B cell (primary cell): Measurements from ENCODE around the gene ZBTB12. TPM values are rescaled to one million over a fixed set of nuclear protein-coding genes. Genes with fewer than 3 reads are reported as not detected.
"Not testable (repeated sequence)": the region's sequence is repeated elsewhere in the genome, so short reads cannot be mapped to it uniquely, and the experiment has no call there.

Source experiments
- ATAC-seq: fragments of 200-7000 bp; cut with Tn5 transposase; one replicate; pipeline ENCODE4 v1.10.0; 2021; ENCODE audit warnings: low read depth, mild to moderate bottlenecking, moderate number of reproducible peaks, moderate library complexity
- CTCF ChIA-PET: fragments of 350-600 bp; sonication (Branson Sonifier 250); formaldehyde crosslinking; loops from one replicate; lab custom pipeline; 2021; ENCODE audit warnings: antibody characterized with exemption, inconsistent platforms; lab: Charles Lee
- POLR2A ChIA-PET: fragments of 350-600 bp; sonication (Branson Sonifier 250); formaldehyde crosslinking; loops from one replicate; lab custom pipeline; 2021; ENCODE audit warnings: antibody characterized with exemption; lab: Charles Lee
- DNase-seq: peaks from one replicate; pipeline ENCODE4 v3.0.0; 2013
- H2AFZ ChIP-seq: 2 replicates; pipeline ENCODE4 v1.6.1; 2012; ENCODE audit warnings: mild to moderate bottlenecking, low read depth, low read length; ENCODE audit not compliant: insufficient read depth, poor library complexity, severe bottlenecking
- H3K27ac ChIP-seq, 2 donors: 1 replicate in 1 of 2; 2 replicates in 1 of 2; pipeline ENCODE4 v1.5.1; 2012 to 2013; ENCODE audit warnings: low read length in 2 of 2, mild to moderate bottlenecking in 2 of 2, moderate library complexity in 1 of 2
- H3K27me3 ChIP-seq, 4 experiments: fragments of 200-600 bp in 1 of 4; sonication (generic) in 1 of 4; replicated peaks in 1 of 4; 1 replicate in 2 of 4; 2 replicates in 2 of 4; pipeline versions ENCODE4 v1.6.1 to v1.7.0; 2013 to 2016; ENCODE audit warnings: low read length in 3 of 4, mild to moderate bottlenecking in 2 of 4, mixed read lengths in 1 of 4, moderate library complexity in 1 of 4; ENCODE audit not compliant: insufficient read depth in 4 of 4, control insufficient read depth in 3 of 4; ENCODE audit errors: control extremely low read depth in 1 of 4
- H3K36me3 ChIP-seq, 2 experiments: replicated peaks in 1 of 2; 1 replicate in 1 of 2; 2 replicates in 1 of 2; pipeline versions ENCODE4 v1.6.1 to v1.7.1; 2013; ENCODE audit warnings: low read length in 1 of 2; ENCODE audit not compliant: insufficient read depth in 2 of 2, control insufficient read depth in 1 of 2; ENCODE audit errors: control extremely low read depth in 1 of 2, extremely low read depth in 1 of 2
- H3K4me1 ChIP-seq, 2 donors: fragments of 200-600 bp in 1 of 2; sonication (generic) in 1 of 2; 1 replicate in 1 of 2; 2 replicates in 1 of 2; pipeline versions ENCODE4 v1.5.1 to v1.6.1; 2013 to 2017; ENCODE audit warnings: low read length in 2 of 2; ENCODE audit not compliant: control insufficient read depth in 2 of 2, insufficient read depth in 2 of 2
- H3K4me2 ChIP-seq: replicated peaks from 2 replicates; pipeline ENCODE3; 2012; ENCODE audit warnings: mild to moderate bottlenecking, low read depth, low read length; ENCODE audit not compliant: poor library complexity, severe bottlenecking
- H3K4me3 ChIP-seq, 5 experiments: fragments of 200-600 bp in 1 of 5; sonication (generic) in 1 of 5; 1 replicate in 3 of 5; 2 replicates in 2 of 5; pipeline versions ENCODE4 v1.5.1 to v1.7.0; 2011 to 2016; ENCODE audit warnings: low read length in 4 of 5, mild to moderate bottlenecking in 4 of 5, low read depth in 2 of 5, control low read depth in 1 of 5, moderate library complexity in 1 of 5; ENCODE audit not compliant: insufficient read depth in 1 of 5; ENCODE audit errors: control extremely low read depth in 1 of 5, extremely low read depth in 1 of 5
- H3K79me2 ChIP-seq: fragments of 200-600 bp; sonication (generic); one replicate; pipeline ENCODE4 v1.6.0; 2016; ENCODE audit warnings: low read length; ENCODE audit not compliant: control insufficient read depth, insufficient read depth
- H3K9ac ChIP-seq: fragments of 200-600 bp; sonication (generic); 2 replicates; pipeline ENCODE4 v1.6.1; 2017; ENCODE audit warnings: mild to moderate bottlenecking, low read length, moderate library complexity
- H3K9me3 ChIP-seq, 3 donors: one replicate each; pipeline versions ENCODE4 v1.6.1 to v1.7.1; 2013; ENCODE audit warnings: low read length in 2 of 3; ENCODE audit not compliant: control insufficient read depth in 2 of 3, insufficient read depth in 1 of 3; ENCODE audit errors: control extremely low read depth in 1 of 3
- H4K20me1 ChIP-seq: 2 replicates; pipeline ENCODE4 v1.6.0; 2012; ENCODE audit warnings: mild to moderate bottlenecking, low read length; ENCODE audit not compliant: insufficient read depth, control insufficient read depth, poor library complexity, severe bottlenecking
- H3K27ac Mint-ChIP-seq: one replicate; pipeline ENCODE4 v1.8.0; 2021; ENCODE audit warnings: mixed read lengths
- H3K27me3 Mint-ChIP-seq: one replicate; pipeline ENCODE4 v1.8.0; 2021; ENCODE audit warnings: mixed read lengths
- H3K4me1 Mint-ChIP-seq: one replicate; pipeline ENCODE4 v1.8.0; 2021; ENCODE audit warnings: mixed read lengths
- H3K4me3 Mint-ChIP-seq: one replicate; pipeline ENCODE4 v1.8.0; 2021; ENCODE audit warnings: mixed read lengths
- H3K9me3 Mint-ChIP-seq: one replicate; pipeline ENCODE4 v1.8.0; 2022; ENCODE audit warnings: mixed read lengths; ENCODE audit not compliant: insufficient read depth
- EZH2 ChIP-seq: IDR thresholded peaks from 2 replicates; pipeline ENCODE4 v1.6.1; 2012; ENCODE audit warnings: borderline replicate concordance, low read depth, mild to moderate bottlenecking, moderate library complexity, low read length; ENCODE audit not compliant: insufficient read depth, poor library complexity, severe bottlenecking
- WGBS: methylation state at CpG from one replicate; pipeline ENCODE4 v1.1.5; 2013; ENCODE audit warnings: missing lambda C conversion rate; ENCODE audit not compliant: insufficient coverage; 5-methylcytosine and 5-hydroxymethylcytosine counted together
- intact Hi-C: fragments of 100-400 bp; cut with micrococcal nuclease; formaldehyde crosslinking; loops from one replicate; pipeline ENCODE4 v1.10.0; 2022
- polyA plus RNA-seq: library from polyadenylated mRNA; depleted of rRNA; stranded (reverse); fragments of >200 nt; gene quantifications from 2 replicates; pipeline ENCODE4 v1.2.3, GENCODE V29; 2012
- total RNA-seq, 2 donors: library from RNA; stranded (reverse); fragments of 120-200 nt in 1 of 2; gene quantifications; 1 replicate in 1 of 2; 2 replicates in 1 of 2; pipeline versions ENCODE4 v1.2.3 to v1.2.4, GENCODE V29; 2013 to 2022
- TF ChIP-seq, protein P1 (sequence below): fragments of 200-600 bp; IDR thresholded peaks from one replicate; pipeline ENCODE4 v1.8.0; 2022; ENCODE audit warnings: antibody characterized with exemption, mild to moderate bottlenecking

ZBTB12 gene
- total and polyA plus RNA-seq, 2 donors (not counting 1 experiment from before 2014, with no cell fraction given): 1.4 to 8.9 TPM

DNA sequence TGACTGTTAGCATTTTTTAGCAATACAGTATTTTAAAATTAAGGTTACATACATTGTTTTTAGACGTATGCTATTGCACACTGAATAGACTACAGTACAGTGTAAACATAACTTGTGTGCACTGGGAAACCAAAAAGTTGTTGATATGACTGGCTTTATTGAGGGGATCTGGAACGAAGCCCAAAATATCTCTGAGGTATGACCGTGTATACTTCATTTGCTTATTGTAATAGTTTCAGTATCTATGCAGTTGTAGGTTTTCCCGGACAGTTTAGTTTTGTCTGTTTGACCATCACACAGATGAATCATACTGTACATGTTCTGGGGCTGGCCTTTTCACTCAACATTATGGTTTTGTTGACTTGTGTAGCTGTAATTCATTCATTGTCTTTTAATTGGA, 6.9 kb upstream of the ZBTB12 start:
- Histone ChIP-seq H2AFZ (no peak overlapping the region), H4K20me1 (no peaks in the 10 kb centered on the region), H3K27ac (no peak overlapping the region), H3K9me3 (no peaks in the 10 kb centered on the region), H3K36me3 (no peaks in the 10 kb centered on the region), H3K9ac (no peak overlapping the region), H3K4me3 (no peak overlapping the region), H3K4me1 (no peaks in the 10 kb centered on the region), H3K4me2 (no peak overlapping the region), H3K27me3 (no peaks in the 10 kb centered on the region), H3K79me2 (no peaks in the 10 kb centered on the region)
- H3K4me3 Mint-ChIP-seq: no peak overlapping the region
- H3K4me1 Mint-ChIP-seq: peaks cover 1% of the 10 kb centered on the region
- ATAC-seq (no peak), DNase-seq (no peak)
- no peaks in the 10 kb centered on the region for H3K9me3 Mint-ChIP-seq
- peaks cover 13% of the 10 kb centered on the region for H3K27me3 Mint-ChIP-seq
- no peak for TF ChIP-seq EZH2
- TF ChIP-seq, protein P1, sequence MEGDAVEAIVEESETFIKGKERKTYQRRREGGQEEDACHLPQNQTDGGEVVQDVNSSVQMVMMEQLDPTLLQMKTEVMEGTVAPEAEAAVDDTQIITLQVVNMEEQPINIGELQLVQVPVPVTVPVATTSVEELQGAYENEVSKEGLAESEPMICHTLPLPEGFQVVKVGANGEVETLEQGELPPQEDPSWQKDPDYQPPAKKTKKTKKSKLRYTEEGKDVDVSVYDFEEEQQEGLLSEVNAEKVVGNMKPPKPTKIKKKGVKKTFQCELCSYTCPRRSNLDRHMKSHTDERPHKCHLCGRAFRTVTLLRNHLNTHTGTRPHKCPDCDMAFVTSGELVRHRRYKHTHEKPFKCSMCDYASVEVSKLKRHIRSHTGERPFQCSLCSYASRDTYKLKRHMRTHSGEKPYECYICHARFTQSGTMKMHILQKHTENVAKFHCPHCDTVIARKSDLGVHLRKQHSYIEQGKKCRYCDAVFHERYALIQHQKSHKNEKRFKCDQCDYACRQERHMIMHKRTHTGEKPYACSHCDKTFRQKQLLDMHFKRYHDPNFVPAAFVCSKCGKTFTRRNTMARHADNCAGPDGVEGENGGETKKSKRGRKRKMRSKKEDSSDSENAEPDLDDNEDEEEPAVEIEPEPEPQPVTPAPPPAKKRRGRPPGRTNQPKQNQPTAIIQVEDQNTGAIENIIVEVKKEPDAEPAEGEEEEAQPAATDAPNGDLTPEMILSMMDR: no peak
- POLR2A ChIA-PET: no interaction called here
- no peak overlapping the region for H3K27ac Mint-ChIP-seq
- WGBS: 63% methylated on average over 2 of the region's 4 CpGs
- CTCF ChIA-PET: no interaction called here
- intact Hi-C loops: no loop called here

DNA sequence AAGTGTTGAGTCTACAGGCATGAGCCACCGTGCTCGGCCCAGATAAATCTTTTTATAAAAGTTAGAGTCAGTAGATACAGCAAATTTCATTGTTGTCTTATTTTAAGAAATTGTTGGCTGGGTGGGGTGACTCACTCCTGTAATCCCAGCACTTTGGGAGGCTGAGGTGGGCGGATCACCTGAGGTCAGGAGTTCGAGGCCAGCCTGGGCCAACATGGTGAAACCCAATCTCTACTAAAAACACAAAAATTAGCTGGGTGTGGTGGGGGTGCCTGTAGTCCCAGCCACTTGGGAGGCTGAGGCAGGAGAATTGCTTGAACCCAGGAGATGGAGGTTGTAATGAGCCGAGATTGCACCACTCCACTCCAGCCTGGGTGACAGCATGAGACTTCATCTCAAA, 6.4 kb upstream of the ZBTB12 start:
- H3K36me3 ChIP-seq, H3K27me3 ChIP-seq, H3K27ac Mint-ChIP-seq, DNase-seq, H3K4me3 Mint-ChIP-seq, intact Hi-C loops, H3K4me2 ChIP-seq, H4K20me1 ChIP-seq, H3K9ac ChIP-seq, ATAC-seq, H3K79me2 ChIP-seq, H2AFZ ChIP-seq, H3K9me3 Mint-ChIP-seq, H3K4me3 ChIP-seq, H3K9me3 ChIP-seq, H3K4me1 ChIP-seq, H3K27ac ChIP-seq, H3K4me1 Mint-ChIP-seq: not testable (repeated sequence)
- POLR2A ChIA-PET: interaction anchor here (0.7 kb wide), 1 partner anchor 11 kb away, joined by 3 read pairs; the partner anchor contains the start of gene EHMT2
- no CpG with 5 or more reads among the region's 5 CpGs for WGBS
- peaks cover 13% of the 10 kb centered on the region for H3K27me3 Mint-ChIP-seq
- CTCF ChIA-PET: interaction anchor here (0.6 kb wide), 1 partner anchor 12 kb away, joined by 3 read pairs; no protein-coding TSS in a partner anchor
